T-helper 2 cell (primary cell): ENCODE results near the gene IMMP2L.

Experiments
- DNase-seq, 5 experiments: peaks; one replicate each; pipeline versions ENCODE4 v3.0.0 to v3.0.0-alpha.2; 2012 to 2022

The IMMP2L gene

GRCh38 chr7:111138586-111138985 is 423.7 kb downstream of the IMMP2L start:
- no peak for DNase-seq

- DNase-seq = peak in 4 of 5 experiments; percentile 27 to 94 (median 46)
Measured at GRCh38 chr7:111138193-111138569, 424.1 kb downstream of the IMMP2L start.

- peak in 3 of 5 experiments; percentile 4 to 67 (median 36) for DNase-seq
Measured at GRCh38 chr7:111137296-111138192, 424.7 kb downstream of the IMMP2L start.

GRCh38 chr7:111132833-111133232 is 429.5 kb downstream of the IMMP2L start:
- no peak for DNase-seq

GRCh38 chr7:111129435-111129834 is 432.9 kb downstream of the IMMP2L start:
- DNase-seq = no peak

- peak in 1 of 5 experiments; percentile 1 for DNase-seq
Measured at GRCh38 chr7:111126987-111127386, 435.3 kb downstream of the IMMP2L start.

DNA sequence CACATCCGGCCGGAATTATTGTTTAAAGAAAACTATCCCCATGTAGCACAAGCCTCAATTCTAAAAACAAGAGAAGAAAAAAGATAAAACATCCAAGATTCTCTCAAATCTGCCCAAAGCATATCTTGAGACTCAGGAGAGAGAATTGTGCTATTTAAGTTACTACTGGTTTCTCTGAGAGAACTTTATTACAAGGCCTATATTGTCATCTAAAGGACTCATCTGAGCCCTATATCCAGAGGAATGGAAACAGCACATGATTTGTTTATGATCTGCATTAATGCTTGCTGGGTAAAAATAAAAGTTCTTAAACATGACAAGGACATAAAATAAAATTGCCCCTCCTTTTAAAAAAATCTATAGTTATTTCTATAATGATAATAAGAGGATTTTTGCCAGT is 446.3 kb downstream of the IMMP2L start:
- no peak for DNase-seq

- DNase-seq = no peak
Measured at GRCh38 chr7:111113263-111114017, 448.9 kb downstream of the IMMP2L start.

DNA sequence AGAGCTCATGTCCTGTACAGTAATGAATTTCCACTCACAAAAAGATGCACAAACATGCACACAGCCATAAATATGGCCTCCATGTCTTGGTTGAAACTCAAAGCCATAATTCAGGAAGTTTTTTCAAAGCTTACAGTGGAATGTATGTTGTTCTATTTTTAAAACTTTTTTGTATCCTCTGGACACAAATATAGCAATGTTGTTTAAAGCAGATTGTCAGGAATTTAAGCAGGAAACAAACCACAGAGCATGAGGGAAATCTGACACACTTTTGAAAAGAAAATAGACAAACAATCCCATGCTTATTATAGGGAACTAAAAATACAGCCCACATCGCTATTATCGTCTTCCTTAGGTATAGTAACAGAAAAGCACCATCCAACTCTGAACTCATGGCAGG is 449.9 kb downstream of the IMMP2L start:
- DNase-seq = no peak

GRCh38 chr7:111108496-111108895 is 453.8 kb downstream of the IMMP2L start:
- DNase-seq = peak in 1 of 5 experiments; percentile 32

- DNase-seq = no peak
Measured at GRCh38 chr7:111108000-111108399, 454.3 kb downstream of the IMMP2L start.

GRCh38 chr7:111107579-111107978 is 454.7 kb downstream of the IMMP2L start:
- DNase-seq = no peak

DNA sequence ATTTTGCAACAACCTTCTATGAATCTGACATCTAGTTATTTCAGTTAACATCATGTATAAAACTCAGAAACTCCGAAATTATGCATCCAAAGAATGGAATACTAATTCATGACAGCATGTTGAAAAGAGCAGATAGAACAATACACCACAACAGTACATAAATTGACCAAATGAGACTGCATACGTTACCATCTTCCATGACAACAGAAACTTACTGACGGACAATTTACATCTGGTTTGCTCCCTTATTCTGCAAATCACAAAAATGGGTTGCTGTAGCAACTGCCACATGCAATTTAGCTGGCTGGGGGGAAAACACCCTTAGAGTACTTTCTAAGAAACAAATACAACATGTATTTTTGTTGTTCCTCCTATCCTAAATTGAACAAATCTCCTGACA is 457.0 kb downstream of the IMMP2L start:
- DNase-seq = no peak

GRCh38 chr7:111104710-111105109 is 457.6 kb downstream of the IMMP2L start:
- DNase-seq = no peak

GRCh38 chr7:111103678-111104274 is 458.5 kb downstream of the IMMP2L start:
- DNase-seq = no peak

DNA sequence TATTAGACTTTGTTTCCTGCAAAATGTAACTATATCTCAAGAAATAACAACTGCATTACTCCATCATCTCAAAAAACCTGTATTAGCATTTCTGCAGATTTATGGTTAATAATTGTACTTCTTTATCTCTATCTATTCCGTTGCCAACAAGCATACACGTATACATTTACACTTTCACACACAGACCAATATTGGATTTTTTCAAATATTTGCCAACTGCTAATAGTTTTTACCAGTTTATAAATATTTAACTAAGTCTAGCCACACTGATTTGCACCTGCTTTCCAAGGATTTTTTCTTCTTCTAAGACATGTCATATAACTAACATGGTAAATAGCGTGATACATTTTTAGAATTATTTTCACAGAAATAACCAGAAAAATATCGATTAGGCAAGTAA is 459.2 kb downstream of the IMMP2L start:
- DNase-seq = no peak

DNA sequence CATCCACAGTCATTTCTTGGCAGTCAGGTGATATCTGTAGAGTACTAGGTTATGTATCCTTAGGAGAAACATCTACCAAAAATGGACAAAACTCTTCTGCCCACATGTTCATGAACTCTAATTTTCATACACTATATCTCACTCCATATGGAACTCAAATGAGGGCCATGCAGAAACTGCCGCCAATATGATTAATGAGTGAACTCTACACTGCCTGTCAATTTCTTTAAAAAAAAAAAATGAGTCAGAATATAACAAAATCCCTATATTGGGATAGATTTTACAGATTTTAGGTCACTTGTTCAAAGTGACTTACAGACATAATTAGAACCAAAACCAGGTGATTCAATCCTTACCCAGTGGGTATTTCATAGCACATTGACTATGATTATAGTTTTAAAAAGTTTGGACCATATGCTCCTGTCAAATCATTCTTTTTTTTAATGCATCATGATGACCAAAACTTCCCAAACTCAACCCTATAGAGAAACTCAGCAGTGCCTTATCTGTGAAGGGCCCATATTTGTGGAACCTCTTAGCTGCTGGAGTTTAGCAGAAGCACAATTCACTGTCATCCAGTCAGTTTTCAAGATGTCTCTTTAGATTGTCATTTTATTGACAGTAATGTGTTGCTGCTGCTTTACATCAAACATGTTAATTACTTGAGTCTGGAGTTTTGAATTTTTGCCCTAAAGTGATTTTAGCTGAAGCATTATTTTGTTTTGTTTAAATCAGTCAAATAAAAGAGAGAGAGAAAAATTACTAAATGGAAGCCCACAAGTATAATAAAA is 460.2 kb downstream of the IMMP2L start:
- DNase-seq = no peak

- DNase-seq = no peak
Measured at GRCh38 chr7:111098926-111099250, 463.4 kb downstream of the IMMP2L start.

GRCh38 chr7:111098011-111098925 is 464.0 kb downstream of the IMMP2L start:
- DNase-seq = peak in 4 of 5 experiments; percentile 10 to 82 (median 28)

DNA sequence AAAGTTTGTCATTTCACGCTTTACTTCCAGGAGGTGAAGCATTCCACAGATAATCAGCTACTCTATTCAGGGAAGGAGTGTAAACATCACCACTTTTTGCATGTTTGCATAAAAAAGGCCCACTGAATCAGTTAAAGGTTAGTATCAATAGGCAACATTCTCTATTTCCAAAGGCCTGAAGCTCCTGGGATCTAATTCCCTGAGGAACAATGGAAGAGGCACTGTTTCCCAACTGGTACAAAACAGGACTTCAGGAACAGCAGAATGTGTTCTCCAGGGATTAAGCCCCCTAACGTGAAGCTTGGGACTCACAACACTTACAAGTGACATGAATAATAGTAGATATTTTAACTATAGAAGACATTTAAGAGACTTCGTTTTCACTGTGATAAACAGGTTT is 465.3 kb downstream of the IMMP2L start:
- DNase-seq = no peak

DNA sequence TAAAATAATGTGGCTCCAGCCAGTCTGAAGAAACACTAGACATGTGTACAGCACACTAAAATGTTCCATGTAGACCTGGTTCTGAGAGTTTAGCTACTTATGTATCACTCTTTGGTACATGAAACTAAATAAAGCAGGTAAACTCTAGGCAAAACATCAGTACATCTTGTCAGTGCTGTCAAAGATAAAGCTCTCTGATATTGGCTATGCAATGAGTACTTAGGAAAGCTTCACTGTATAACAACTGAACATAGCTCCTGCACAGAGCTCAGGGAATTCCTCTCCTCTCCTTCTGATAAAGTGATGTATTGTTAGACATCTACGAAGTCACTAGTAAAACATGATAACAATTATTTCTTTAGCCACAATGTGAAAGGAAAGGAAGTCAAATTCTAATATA is 467.9 kb downstream of the IMMP2L start:
- DNase-seq = no peak

GRCh38 chr7:111093496-111093895 is 468.8 kb downstream of the IMMP2L start:
- DNase-seq = no peak
